GM19452 (cell line): ENCODE measurements around the gene CCR6.

Source experiments
- ATAC-seq: cut with Tn5 transposase; IDR thresholded peaks from one replicate; pipeline ENCODE4 v1.9.1; 2021; ENCODE audit not compliant: unreplicated experiment

The CCR6 gene

GRCh38 chr6:167140589-167141474 lies 17.9 kb downstream of the CCR6 start:
- ATAC-seq = no peak

- peak; percentile 58 for ATAC-seq
Measured at GRCh38 chr6:167141667-167142432, 19.0 kb downstream of the CCR6 start.

- no peak for ATAC-seq
Measured at GRCh38 chr6:167142433-167142761, 19.5 kb downstream of the CCR6 start.

- no peak for ATAC-seq
Measured at GRCh38 chr6:167143041-167143440, 20.1 kb downstream of the CCR6 start.

GRCh38 chr6:167145461-167145860 lies 22.6 kb downstream of the CCR6 start:
- no peak for ATAC-seq

DNA sequence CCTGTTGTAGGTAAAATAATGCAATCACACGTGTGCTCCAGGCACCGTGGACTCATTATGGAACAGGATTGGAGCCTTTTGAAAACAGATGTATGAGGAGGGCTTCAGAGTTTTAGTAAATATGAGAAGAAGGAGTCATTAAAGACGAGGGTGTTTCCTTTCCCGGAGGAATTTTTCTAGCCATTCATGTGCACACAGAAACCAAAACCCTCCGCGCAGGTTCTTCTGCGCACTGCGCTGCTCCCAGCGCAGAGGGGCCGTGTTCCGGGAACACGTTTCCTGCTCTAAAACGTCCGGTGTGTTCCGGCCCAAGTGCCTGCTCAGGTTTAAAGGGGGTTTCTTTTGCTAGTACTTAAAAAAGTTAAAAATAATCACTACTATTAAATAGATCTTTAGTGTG lies 23.2 kb downstream of the CCR6 start:
- ATAC-seq = no peak

GRCh38 chr6:167146977-167147376 lies 24.1 kb downstream of the CCR6 start:
- ATAC-seq = no peak

- no peak for ATAC-seq
Measured at GRCh38 chr6:167148021-167148420, 25.1 kb downstream of the CCR6 start.

- no peak for ATAC-seq
Measured at GRCh38 chr6:167148997-167149396, 26.1 kb downstream of the CCR6 start.

- peak; percentile 53 for ATAC-seq
Measured at GRCh38 chr6:167150941-167151549, 28.1 kb downstream of the CCR6 start.

DNA sequence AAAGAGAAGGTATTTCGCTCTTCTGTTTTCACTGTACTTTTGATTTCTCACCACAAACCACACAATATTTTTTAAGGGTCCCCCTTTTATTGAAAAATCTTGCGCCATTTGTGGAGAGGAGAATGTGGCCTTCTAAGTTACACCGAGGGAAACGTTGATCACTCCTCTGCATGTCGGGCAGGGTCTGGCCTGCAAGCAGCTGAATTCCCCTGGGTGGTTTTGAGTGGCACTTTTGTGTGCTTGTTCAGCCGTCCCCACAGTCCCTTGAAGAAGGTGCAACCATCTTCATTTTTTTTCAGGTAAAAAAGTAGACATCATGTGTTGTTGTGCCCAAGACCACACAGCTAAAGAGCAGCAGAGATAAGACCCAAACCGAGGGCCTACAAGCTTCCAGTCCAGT lies 28.8 kb downstream of the CCR6 start:
- no peak for ATAC-seq

DNA sequence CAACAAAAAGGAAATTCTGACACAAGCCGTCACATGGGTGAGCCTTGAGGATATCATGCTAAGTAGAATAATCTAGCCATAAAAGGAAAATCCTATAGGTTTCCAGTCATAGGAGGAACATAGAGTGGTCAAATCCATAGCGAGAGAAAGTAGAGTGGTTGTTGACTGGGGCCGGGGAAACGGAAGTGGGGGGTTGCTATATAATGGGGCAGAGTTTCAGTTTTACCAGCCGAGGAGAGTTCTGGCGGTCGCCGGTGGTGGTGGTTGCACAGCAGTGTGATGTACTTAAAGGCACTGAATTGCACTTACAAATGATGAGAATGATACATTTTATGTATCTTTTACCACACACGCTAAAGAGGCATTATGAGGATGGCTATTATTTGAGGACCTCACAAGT lies 30.0 kb downstream of the CCR6 start:
- peak; percentile 53 for ATAC-seq

- ATAC-seq = peak; percentile 52
Measured at GRCh38 chr6:167153521-167153959, 30.6 kb downstream of the CCR6 start.

DNA sequence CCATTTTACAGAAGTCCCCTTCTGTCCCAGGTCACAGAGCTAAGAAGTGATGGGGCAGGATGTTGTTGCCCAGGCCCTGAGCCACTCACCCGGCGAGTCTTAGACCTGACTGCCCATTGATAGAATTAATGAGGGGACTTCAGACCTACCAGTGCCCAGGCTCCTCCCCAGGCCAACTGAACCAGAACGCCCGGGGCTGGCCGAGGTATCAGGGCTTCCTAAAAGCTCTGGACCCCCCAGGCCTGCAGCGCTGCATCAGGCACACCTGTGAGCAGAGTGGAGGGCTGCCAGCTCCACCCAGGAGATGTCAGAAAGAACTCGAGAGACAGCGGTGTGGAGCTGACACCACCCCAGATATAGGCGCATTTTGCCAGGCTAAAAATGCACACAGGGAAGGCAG lies 31.4 kb downstream of the CCR6 start:
- ATAC-seq = no peak

DNA sequence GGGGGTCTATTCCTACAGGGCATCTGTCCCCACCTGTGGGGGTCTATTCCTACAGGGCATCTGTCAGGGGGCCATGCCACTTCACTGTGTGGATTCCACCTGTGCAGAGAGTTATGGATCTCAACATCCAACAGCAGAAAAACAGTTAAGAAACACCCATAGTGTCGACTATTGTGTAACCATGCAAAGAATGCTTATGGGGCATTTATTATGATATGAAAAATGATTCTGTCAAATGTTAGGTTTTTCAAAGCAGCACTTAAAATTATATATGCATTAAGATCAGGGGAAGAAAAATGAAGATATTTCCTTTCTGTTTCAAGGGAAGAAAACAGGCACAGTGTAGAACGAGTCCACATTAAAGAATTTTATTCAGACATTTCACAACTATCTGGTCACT lies 32.0 kb downstream of the CCR6 start:
- ATAC-seq = no peak

- ATAC-seq = no peak
Measured at GRCh38 chr6:167157414-167157813, 34.5 kb downstream of the CCR6 start.

- ATAC-seq = no peak
Measured at GRCh38 chr6:167157863-167158262, 35.0 kb downstream of the CCR6 start, which contains the start of gene GPR31. GPR31 (minus strand) TSS chr6:167157980; CDS start chr6:167157831, 149 bp downstream.

- no peak for ATAC-seq
Measured at GRCh38 chr6:167161851-167162467, 39.1 kb downstream of the CCR6 start.

- no peak for ATAC-seq
Measured at GRCh38 chr6:167162591-167162990, 39.7 kb downstream of the CCR6 start.

DNA sequence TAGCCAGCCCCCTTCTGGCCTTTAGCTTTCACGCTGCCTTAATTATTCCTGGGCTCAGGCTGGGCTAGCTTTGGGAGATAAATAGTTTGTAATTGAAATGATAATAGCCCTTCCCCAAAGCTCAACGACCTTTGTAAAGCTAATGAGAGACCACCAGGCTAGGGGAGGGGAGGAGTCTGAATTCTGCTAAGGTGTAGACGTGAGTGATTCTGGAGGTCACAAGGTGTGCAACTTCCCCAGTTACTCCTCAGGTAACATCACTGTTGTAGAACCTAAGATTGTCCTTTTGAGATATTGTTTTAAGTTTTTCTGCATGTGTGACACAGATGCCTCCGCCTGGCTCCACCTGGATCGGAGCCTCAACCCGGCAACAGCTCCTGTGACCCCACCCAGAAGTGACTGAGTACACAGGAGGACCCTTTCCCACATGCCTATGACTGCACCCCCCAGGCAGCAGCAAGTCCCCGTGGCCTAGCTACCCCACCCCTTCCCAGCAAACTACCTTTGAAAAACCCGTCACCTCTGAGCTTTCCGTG lies 40.6 kb downstream of the CCR6 start:
- no peak for ATAC-seq

GRCh38 chr6:167164261-167164660 lies 41.4 kb downstream of the CCR6 start:
- no peak for ATAC-seq
